Ovary (tissue), 9 donors: ENCODE results near the gene HS6ST3. TPM values are rescaled to one million over a fixed set of nuclear protein-coding genes. Genes with fewer than 3 reads are reported as not detected.
A peak's percentile ranks its signal among the peaks of the same experiment; 100 is the strongest.

ENCODE experiments used
- DNase-seq, 5 donors: peaks; one replicate each; pipeline ENCODE4 v3.0.0-alpha.2; 2019 to 2020
- H3K27ac ChIP-seq, 2 donors: fragments of 200-600 bp; one replicate each; pipeline versions ENCODE4 v1.5.1 to v1.8.0; 2019 to 2022
- H3K27me3 ChIP-seq: fragments of 200-600 bp; one replicate; pipeline ENCODE4 v1.8.0; 2022
- H3K36me3 ChIP-seq: fragments of 200-600 bp; sonication (generic); one replicate; pipeline ENCODE4 v1.5.1; 2019
- H3K4me1 ChIP-seq: one replicate; pipeline ENCODE4 v1.8.1; 2013; ENCODE audit warnings: mild to moderate bottlenecking, moderate library complexity; ENCODE audit not compliant: insufficient read depth
- H3K4me3 ChIP-seq: fragments of 200-600 bp; sonication (generic); one replicate; pipeline ENCODE4 v1.5.1; 2017
- H3K9me3 ChIP-seq, 2 donors: fragments of 200-600 bp in 1 of 2; sonication (generic) in 1 of 2; one replicate each; pipeline versions ENCODE4 v1.5.1 to v1.8.1; 2013 to 2019; ENCODE audit warnings: mild to moderate bottlenecking in 1 of 2, moderate library complexity in 1 of 2
- CTCF ChIP-seq, 3 donors: fragments of 450-650 bp in 2 of 3; fragments of 200-600 bp in 1 of 3; IDR thresholded peaks; one replicate each; pipeline versions ENCODE4 v1.5.1 to v1.8.0; 2016 to 2022; ENCODE audit warnings: antibody characterized with exemption in 3 of 3, mild to moderate bottlenecking in 1 of 3
- EP300 ChIP-seq: sonication (generic); formaldehyde crosslinking; IDR thresholded peaks from one replicate; pipeline ENCODE4 v1.6.1; 2017; ENCODE audit warnings: antibody characterized with exemption
- POLR2A ChIP-seq: fragments of 450-650 bp; IDR thresholded peaks from one replicate; pipeline ENCODE4 v1.6.1; 2017; ENCODE audit warnings: antibody characterized with exemption, mild to moderate bottlenecking, moderate library complexity
- WGBS, 3 donors: extraction: QIAGEN DNeasy Blood & Tissue Kit in 1 of 3; methylation state at CpG; one replicate each; pipeline versions ENCODE4 v1.1.5 to v1.1.7; 2013 to 2017; 5-methylcytosine and 5-hydroxymethylcytosine counted together
- intact Hi-C, 4 donors: fragments of 100-400 bp; cut with DNase I; formaldehyde crosslinking; loops; one replicate each; pipeline versions ENCODE4 v1.11.0 to v1.15.1; 2022 to 2023
- polyA plus RNA-seq, 2 donors: library from polyadenylated mRNA; stranded (reverse); fragments of 200-250 nt in 1 of 2; fragments of 350-450 nt in 1 of 2; fragmentation: Illumina TruSeq in 1 of 2; extraction: RNeasy Lipid Tissue Mini Kit (QIAGEN cat#74804) in 1 of 2; gene quantifications; one replicate each; pipeline ENCODE4 v1.2.3, GENCODE V29; 2013 to 2014
- total RNA-seq, 7 donors: library from RNA; depleted of rRNA in 2 of 7; stranded (reverse); fragments of >200 nt in 2 of 7; fragmentation: NEBNext Ultra II Directional in 3 of 7; extraction: Animal tissue kit (Norgen Biotek cat#: 25700) in 3 of 7; gene quantifications; one replicate each; pipeline versions ENCODE4 v1.1.0 to v1.2.4, GENCODE V29; 2016 to 2023
- donor health status: DM: no; HTN: no; CAD: no; lungs with moderate emphysema.
- donor health status: DM: no; HTN: no; CAD: no.
- donor health status: Bipolar disorder and iron deficiency.
- donor health status: DM: yes; HTN: yes; CAD: no.
- donor health status: DM: no; HTN: no; CAD: no.
- donor health status: DM: yes; HTN: yes; CAD: no.

HS6ST3 gene
- total and polyA plus RNA-seq, 9 donors, result 0.05 to 0.46 (median 0.19) TPM; not detected in 3

GRCh38 chr13:96216543-96216942 is 126.6 kb downstream of the HS6ST3 start:
- H3K27me3 ChIP-seq, result no peaks in the 10 kb centered on the region
- no peak overlapping the region for H3K4me3 ChIP-seq
- 83 to 89% (median 87%) methylated on average over 6 of the region's 6 CpGs for WGBS, 3 donors
- no peak for DNase-seq
- H3K36me3 ChIP-seq, result no peaks in the 10 kb centered on the region
- H3K4me1 ChIP-seq, result no peaks in the 10 kb centered on the region
- TF ChIP-seq POLR2A, result no peak
- TF ChIP-seq EP300, result no peak
- no peak for TF ChIP-seq CTCF (IDR thresholded peaks at IDR 0.05)
- intact Hi-C loops, result no loop called here
- no peaks in the 10 kb centered on the region for H3K9me3 ChIP-seq
- no peak overlapping the region for H3K27ac ChIP-seq

GRCh38 chr13:96218475-96218874 is 128.6 kb downstream of the HS6ST3 start:
- WGBS, 3 donors, result 51 to 63% (median 56%) methylated on average over 4 of the region's 4 CpGs
- intact Hi-C loops, result no loop called here
- DNase-seq, result no peak
- Histone ChIP-seq H3K9me3 (no peaks in the 10 kb centered on the region), H3K27me3 (no peaks in the 10 kb centered on the region), H3K27ac (no peak overlapping the region), H3K4me1 (no peaks in the 10 kb centered on the region), H3K4me3 (no peak overlapping the region), H3K36me3 (no peaks in the 10 kb centered on the region)
- no peak for TF ChIP-seq CTCF (IDR thresholded peaks at IDR 0.05)
- peak; percentile 17 for TF ChIP-seq EP300
- TF ChIP-seq POLR2A, result no peak

- Histone ChIP-seq H3K36me3 (no peaks in the 10 kb centered on the region), H3K4me1 (no peaks in the 10 kb centered on the region), H3K9me3 (no peaks in the 10 kb centered on the region), H3K4me3 (no peak overlapping the region), H3K27me3 (no peaks in the 10 kb centered on the region), H3K27ac (no peak overlapping the region)
- TF ChIP-seq CTCF (IDR thresholded peaks at IDR 0.05) (no peak), POLR2A (no peak), EP300 (no peak)
- no peak for DNase-seq
- intact Hi-C loops, result no loop called here
Measured at GRCh38 chr13:96221471-96221870, 131.6 kb downstream of the HS6ST3 start.

GRCh38 chr13:96223231-96223630 is 133.3 kb downstream of the HS6ST3 start:
- no peak for DNase-seq
- no peaks in the 10 kb centered on the region for H3K27me3 ChIP-seq
- intact Hi-C loops, result no loop called here
- no peaks in the 10 kb centered on the region for H3K36me3 ChIP-seq
- no peak for TF ChIP-seq POLR2A
- no peak for TF ChIP-seq EP300
- no peak for TF ChIP-seq CTCF (IDR thresholded peaks at IDR 0.05)
- H3K27ac ChIP-seq, result no peak overlapping the region
- H3K4me1 ChIP-seq, result no peaks in the 10 kb centered on the region
- 79 to 84% (median 80%) methylated on average over 5 of the region's 5 CpGs for WGBS, 3 donors
- H3K4me3 ChIP-seq, result no peak overlapping the region
- H3K9me3 ChIP-seq, result no peaks in the 10 kb centered on the region

GRCh38 chr13:96229356-96229755 is 139.4 kb downstream of the HS6ST3 start:
- no peak for DNase-seq
- Histone ChIP-seq H3K36me3 (no peaks in the 10 kb centered on the region), H3K27me3 (no peaks in the 10 kb centered on the region), H3K4me1 (no peaks in the 10 kb centered on the region), H3K9me3 (no peaks in the 10 kb centered on the region), H3K27ac (no peak overlapping the region), H3K4me3 (no peak overlapping the region)
- TF ChIP-seq POLR2A, result no peak
- no peak for TF ChIP-seq EP300
- TF ChIP-seq CTCF (IDR thresholded peaks at IDR 0.05), result no peak
- intact Hi-C loops, result no loop called here
- WGBS, 3 donors, result 15 to 18% (median 16%) methylated on average over 2 of the region's 2 CpGs
